Activated CD4-positive, alpha-beta T cell treated with anti-CD3 and anti-CD28 coated beads, Interleukin-2, amount 50 U/mL, for 16 hours (primary cell): ENCODE measurements around the gene LPCAT1.
"Not testable (repeated sequence)": the region's sequence is repeated elsewhere in the genome, so short reads cannot be mapped to it uniquely, and the experiment has no call there.

Source experiments
- DNase-seq: peaks from one replicate; pipeline ENCODE4 v3.0.0-alpha.2; 2020

Gene LPCAT1

DNA sequence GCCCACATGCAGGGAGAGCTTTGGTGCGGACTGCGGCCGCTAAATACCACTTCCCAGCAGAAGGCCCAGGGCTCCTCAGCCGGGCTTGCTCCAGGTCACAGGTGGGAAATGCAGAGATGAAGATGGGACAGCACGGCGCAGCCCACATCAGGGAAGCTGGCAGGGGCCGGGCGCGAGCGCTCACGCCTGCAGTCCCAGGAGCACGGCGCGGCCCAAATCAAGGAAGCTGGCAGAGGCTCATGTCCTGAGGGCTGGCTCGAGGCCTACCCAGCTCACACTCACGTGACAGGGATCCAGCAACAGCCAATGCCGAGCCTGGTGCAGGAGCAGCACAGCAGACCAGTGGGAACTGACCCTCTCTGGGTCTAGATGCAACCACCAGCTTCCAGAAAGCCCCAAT lies 16.3 kb downstream of the LPCAT1 start:
- DNase-seq, result no peak

DNA sequence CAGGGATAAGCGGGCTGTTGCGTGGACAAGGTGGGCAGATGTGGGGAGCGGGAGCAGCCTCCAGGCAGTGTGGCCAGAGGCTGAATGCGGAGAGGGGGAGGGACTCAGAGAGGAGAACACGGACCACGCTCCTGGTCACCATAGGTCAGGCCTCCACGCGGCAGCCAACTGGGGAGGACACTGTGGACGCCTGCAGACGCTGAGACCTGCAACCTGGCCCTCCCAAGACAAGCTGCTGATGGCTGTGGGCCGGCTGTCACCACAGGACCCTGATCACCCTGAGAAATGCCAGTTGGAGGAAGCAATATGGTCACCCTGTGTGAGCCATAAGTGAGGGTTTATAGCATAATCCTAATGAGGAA lies 16.8 kb downstream of the LPCAT1 start:
- DNase-seq, result no peak

DNA sequence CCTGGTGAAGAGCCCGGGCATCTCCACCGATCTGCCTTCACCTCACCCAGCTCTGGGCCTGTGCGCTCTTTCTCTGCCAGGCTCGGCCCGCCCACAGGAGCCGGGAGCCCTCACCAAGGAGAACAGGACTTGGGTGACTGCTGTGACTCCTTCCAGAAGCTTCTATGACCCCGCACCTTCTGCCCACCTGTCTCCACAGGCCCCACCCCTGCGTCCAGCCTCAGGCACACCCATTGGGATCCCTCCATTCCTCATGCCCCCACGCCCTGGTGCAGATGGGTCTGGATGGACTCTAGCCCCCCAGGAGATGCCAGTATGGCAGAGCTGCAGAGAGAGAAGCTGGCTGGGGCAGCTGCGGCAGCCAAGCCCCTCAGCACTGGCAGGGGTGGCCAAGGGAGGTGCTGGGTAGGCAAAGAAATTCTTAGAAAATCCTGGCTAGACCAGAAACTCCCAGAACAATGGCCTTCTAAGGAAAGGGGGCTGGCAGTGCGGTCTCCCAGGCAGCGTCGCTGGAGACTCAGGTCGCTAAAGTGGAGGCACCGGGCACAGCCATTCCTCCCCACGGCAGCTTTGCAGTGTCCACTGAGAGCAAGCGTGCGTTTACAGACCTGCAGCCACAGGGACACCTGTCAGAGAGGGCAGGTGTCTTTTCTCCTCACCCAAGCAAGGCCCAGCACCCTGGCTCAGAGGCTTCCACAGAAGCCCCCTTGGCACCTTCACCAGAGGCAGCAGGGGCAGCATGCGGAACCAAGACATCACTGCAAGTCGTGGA lies 17.3 kb downstream of the LPCAT1 start:
- DNase-seq, result no peak

DNA sequence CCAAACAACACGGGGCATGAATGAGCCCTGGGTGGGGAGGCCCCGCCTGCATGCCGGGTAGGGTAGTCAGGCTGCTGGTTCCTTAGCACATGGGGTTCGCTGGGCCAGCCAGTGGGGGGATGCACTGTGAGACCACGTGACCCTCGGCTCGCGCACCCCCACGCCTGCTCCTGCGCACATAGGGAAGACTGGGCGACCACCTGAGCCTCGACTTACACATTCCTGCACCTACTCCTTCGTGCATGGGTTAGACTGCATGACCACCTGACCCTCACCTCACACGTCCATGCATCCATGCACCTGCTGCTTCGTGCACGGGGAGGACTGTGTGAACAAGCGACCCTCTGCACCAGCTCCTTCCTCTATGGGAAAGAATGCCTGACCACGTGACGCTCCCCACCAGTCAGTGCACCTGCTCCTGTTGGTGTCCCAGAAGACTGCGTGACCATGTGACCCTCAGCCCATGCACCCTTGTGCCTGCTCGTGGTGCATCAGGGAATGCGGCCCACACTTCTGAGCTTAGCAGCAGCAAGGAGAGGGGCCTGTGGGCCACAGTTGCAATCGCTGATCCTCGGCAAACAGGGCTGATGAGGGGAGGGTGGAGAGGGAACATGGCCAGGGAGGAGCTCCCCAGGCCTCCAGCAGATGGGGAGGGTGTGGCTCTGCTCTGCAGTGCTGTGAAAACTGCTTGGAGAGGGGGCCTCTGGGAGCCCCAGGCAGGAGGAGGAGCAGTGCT lies 18.1 kb downstream of the LPCAT1 start:
- DNase-seq, result no peak

DNA sequence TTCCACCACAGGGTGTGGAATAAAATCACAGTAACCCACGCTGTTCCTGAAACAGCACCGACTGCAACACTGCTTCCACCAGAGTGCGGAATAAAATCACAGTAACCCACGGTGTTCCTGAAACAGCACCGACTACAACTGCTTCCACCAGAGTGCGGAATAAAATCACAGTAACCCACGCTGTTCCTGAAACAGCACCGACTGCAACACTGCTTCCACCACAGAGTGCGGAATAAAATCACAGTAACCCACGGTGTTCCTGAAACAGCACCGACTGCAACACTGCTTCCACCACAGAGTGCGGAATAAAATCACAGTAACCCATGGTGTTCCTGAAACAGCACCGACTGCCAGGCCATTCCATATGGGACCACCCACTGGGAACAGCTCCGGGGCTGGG lies 18.7 kb downstream of the LPCAT1 start:
- DNase-seq, result not testable (repeated sequence)

DNA sequence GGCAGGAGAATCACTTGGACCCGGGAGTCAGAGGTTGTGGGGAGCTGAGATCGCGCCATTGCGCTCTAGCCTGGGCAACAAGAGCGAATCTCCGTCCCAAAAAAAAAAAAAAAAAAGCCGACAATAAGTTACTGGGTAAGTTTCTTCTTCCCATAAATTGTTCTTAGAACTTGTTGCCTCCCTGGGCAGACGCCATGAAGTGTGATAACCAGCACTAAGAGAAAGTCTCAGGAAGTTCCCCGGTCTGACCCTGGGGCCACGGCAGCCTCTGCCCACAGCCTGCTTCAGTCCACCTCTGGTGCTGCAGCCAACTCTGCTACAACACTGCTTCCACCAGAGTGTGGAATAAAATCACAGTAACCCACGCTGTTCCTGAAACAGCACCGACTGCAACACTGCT lies 19.1 kb downstream of the LPCAT1 start:
- no peak for DNase-seq

DNA sequence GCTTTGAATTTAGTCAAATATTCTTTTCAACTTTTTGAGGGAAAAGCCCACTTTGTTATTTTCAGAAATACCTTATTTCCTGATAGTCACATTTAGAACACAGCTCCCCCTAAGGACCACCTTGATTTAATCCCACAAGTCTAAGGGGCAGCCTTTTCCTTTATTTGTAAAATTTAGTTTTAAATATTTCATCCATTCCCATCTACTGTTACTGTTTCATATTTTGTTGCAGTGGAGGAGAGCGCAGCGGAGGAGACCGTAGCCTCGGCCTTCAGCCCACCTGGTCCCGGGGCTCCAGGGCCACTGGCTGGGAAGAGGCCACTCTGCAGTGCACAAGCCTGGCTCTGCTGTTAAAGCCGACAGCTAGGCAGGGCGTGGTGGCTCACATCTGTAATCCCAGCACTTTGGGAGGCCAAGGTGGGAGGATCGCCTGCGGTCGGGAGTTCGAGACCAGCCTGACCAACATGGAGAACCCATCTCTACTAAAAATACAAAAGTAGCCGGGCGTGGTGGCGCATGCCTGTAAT lies 19.6 kb downstream of the LPCAT1 start:
- no peak for DNase-seq

DNA sequence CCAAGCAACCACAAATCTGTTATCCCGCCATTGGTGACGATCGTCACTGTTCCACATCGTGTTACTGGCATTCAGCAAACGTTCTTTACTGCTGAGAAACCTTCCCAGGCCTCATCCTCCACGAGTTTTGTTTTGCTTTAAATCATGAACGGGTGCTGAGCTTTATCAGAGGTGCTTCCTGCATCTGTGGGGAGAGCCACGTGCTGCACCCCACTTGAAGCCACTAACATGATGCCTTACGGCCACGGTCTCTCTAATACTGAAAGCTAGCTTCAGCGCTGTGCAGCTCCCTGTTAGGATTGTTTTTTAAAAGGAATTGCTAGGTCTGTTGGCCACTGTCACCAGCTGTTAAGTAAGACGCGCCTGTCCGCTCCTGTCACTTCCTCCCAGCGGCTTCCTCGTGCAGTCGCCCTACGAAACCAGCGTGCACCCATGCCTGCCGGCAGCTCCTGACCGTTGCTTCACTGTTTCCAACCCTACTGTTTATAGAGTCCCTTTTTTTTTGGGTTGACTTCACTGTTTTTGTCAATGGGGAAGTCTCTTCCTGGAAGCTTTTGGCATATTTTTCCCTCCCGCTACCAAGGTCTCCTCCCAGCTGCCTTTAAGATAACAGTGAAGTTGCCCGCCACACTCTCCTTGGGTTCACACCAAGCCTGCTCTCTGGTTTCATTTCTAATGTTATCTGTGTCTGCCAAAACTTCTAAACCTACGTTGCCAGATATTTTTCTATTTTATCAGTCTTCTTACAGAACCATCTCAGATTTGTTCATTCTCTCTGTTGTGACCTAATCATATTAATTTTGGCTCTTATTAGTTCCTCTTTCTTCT lies 20.3 kb downstream of the LPCAT1 start:
- no peak for DNase-seq

DNA sequence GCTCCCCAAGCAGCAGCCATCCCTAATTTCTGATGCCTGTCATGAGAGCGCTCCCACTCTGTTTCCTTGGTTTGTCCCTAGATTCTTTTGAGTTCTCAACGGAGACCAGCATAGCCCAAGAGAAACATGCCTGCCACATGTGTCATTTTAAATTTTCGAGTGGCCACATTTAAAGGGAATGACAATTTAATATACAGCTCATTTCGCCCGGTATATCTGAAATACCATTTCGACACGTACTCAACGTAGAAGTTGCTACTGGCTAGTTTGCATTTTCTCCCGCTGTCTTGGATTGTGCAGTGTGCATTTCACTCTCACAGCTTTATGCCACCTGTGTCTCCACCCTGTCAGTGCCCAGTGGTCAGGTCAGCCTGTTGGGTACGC lies 21.0 kb downstream of the LPCAT1 start:
- no peak for DNase-seq

DNA sequence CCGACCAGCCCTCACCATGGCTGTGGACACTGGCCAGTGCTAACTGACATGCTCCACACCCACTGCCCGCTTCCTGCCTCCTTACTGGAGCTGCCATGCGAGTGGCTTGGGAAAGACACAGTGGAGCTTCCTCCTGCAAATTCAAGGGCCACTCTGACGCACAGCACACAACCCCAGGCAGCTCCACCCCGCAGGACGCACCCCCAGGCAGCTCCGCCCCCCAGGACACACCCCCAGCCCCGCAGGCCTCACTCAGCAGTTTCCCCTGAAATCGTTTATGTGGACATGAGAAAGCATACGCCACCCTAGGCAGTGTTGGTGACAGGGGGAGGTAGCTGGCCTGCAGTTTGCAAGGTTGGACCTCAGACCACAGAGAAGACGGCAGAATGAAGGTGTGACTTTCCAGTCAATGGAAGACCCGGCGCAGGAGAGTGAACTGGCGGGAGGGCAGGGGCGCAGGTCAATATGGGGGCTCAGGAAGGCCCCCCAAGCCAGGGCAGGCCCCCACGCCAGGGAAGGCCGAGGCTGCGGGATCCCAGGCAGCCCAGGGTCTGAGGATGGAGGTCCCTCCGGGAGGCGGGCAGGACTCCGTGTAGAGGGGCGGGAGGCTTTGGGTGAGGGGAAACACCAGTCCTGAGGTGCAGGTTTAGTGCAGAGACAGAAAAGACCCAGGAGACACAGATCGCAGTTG lies 21.6 kb downstream of the LPCAT1 start:
- DNase-seq, result peak; percentile 12

DNA sequence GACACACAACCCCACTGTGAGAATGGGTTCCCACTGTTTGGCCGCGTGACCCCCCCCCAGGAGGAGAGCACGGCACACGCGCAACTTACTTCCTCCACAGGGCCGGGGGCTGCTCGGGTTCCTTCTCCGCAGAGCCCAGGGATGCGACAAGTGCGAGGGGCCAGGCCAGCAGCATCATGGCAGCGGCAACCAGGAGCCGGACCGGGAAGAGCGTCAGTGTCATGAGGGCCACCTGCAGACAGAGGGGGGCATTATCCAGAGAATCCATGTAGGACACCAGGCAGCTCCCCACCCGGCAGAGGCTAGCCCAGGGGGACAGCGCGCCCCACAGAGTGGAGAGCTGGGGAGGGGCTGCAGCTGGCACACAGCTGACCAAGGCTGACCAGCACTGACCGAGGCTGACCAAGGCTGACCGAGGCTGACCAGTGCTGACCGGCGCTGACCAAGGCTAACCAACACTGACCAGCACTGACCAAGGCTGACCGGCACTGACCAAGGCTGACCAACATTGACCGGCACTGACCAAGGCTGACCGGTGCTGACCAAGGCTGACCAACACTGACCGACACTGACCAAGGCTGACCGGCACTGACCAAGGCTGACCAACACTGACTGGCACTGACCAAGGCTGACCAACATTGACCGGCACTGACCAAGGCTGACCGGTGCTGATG lies 22.3 kb downstream of the LPCAT1 start:
- no peak for DNase-seq

DNA sequence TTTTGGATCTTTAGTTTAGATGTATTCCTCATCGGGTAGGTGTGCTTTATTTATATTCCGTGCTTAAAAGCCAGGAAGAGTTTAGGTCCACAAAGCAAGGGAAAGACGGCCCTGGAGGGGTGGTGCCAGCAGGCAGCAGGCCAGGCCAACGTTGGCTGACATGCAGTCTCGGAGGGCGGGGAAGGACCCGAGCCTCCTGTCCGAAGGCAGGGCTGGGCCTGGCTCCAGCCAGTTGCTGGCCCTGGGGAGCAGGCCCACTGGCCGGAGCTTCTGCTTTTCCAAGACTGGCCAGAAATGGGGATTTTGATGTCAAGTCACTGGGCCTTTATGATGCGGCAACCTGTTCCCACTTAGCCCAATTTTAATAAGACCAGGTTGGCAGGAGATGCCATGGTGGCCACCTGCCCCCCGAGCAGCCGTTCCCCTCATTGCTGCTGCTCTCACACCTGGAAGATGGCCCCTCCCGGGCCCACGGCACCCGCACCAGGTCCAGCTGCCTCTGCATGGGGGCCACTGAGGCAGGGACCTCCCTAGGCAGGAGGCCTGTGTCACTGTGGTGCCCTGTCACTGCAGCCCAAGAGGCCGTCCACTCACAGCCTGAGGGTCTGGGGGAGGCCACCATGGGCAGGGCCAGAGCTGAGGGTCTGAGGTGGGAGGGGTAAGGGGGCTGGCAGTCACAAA lies 23.2 kb downstream of the LPCAT1 start:
- no peak for DNase-seq

DNA sequence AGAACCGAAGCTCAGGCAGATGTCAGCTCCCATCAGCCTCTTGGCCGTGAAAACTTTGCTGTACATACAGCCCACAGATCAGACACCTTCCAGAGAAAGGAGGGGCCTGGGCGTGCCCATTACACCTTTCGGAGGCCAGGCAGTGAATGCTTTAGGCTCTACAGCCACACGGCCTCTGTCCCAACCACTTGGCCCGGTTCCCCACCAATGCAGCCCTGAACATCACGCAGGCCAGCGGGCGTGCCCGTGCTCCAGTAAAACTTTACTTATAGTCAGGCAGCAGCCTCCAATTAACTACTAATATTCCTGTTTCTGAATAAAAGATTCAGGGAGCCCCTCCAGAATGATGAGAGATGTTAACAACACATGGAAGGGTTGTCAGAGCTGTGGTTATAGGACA lies 23.9 kb downstream of the LPCAT1 start:
- no peak for DNase-seq

DNA sequence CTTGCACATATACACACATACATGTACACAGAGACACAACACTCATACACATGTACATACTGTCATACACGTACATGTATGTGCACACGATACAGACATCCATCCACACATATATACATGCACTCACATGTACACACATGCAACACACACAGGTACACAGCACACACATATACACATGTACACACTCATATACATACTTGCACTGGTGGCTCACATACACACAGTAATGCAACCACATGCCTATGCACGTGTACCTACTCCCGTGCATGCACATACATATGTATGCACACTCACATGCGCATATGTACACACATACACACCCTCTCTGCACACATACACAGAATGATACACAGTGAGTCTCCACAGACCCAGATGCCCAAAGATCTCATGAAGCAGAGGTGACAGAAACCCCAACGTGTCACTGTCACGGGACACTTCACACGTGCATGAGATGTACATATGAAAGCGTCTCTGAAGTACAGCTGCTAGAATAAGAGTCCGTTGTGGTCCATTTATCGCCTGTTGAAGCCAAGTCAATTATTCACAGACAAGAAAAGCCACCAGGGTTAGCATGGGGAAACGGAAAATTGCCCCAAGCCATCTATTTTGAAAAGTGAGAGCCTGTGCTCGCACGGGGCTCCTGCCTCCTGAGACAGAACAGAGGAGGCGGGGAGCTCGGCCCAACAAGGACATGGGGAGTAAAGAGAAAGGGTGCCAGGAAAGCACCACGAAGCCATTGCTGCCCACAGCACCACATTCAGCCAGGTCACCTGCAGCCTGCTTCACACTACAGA lies 24.9 kb downstream of the LPCAT1 start:
- DNase-seq, result no peak

DNA sequence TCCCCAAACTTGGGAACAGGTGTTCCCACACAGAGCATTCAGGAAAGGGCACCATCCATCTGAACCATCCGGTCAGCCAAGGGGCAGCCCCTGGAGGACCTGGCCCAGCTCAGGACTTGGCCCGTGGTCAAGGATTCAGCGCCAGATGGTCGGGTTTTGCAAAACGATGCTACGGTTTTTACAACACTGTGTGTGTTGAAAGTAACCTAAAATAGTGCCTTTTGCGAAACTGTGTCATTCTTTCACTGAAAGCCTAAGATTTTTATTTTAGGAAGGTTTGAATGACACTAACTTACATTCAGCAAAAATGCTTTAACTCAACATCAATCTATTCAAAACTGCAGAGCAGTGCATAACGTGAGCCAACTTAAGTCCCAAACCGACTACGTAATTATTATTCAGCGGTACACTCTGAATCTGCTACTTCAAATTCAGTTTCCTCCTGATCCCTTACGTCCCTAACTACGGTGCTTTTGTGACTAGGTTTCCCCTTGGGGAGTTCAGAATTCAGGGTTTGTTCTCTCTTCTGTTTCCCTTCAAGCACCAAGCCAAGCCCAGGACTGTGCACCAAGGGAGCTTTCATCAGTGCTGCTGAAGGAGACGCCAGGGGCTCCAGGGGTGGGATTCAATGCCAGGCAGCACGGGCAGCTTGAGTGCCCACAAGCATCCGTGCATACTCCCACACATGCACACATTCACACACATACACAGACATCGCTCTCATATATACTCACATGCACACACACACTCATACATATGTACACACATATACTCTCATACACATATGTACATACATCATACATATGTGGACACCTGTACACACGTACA lies 25.8 kb downstream of the LPCAT1 start:
- DNase-seq, result no peak

DNA sequence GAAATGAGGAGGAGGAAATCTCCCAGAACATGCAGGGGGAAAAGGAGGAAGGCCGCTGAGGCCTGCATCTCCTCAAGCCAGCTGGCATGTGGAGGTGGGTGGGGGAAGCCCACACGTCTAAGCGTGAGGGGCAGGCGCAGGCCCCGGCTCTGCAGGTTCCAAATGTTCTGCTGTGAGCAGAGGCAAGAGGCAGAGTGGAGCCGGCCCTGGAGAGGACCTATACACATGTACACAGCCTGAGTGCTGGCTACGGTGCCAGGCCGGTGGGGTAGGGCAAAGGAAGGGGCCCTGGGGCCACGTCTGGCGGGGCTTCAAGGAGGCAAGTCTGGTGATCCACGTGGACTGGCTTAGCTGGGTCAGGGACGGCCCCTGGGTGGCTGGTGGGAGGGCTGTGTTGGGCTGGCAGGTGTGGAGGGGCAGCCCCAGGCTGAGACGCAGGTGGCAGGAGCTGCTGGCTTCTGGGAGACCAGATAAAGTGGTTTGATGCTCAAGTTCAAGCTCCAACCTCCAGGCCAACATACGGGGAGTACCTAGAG lies 26.4 kb downstream of the LPCAT1 start:
- DNase-seq, result no peak

DNA sequence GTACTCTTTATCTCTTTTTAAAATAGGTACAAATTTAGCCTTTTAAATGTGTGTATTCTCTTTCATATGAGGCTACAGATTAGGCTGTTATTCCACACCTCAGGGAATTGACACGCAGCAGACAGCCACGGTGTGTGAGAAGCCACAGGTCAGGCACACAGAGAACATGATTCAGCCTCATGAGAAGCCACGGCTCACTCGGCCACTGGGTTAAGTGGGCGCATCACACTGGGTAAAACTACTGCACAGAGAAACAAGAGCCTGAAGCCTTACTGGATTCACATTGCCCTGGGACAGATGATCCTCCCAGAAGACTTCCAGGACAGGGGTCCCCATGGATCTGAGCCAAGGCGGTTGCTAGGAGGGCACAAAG lies 28.2 kb downstream of the LPCAT1 start:
- DNase-seq, result no peak

DNA sequence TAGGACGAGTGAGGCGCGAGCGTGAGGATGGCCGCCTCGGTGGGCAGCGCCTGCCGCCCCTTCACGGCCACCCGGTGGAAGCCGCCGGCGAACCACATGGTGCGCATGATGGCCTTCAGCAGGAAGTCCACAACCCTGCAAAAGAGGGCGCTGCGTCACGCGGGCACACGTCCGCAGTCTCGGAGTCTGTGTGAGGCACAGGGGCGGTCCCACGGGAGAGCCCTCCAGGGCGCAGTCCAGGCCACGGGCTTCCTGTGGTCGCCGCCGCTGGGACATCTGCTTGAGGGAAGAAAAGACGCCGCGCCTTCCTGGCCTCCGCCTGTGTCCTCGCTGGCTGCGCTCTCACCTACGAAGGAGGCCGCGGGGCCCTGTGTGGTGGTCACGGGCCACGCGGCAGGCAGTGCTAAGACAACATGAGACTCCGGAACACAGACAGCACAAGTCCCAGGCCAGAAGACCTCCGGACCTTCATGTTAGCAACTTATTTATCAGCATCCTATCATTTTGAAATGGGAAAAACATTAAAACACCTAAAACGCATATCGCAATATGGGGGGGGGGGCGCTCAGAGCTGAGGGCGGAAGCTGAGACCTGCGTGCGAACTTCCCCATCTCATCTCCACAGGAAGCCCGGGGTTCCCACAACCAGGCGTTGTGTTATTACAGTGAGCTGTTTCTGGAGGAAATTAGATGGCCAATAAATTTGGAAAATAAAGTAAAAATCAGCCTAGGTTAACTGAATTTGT lies 28.8 kb downstream of the LPCAT1 start:
- peak; percentile 21 for DNase-seq

DNA sequence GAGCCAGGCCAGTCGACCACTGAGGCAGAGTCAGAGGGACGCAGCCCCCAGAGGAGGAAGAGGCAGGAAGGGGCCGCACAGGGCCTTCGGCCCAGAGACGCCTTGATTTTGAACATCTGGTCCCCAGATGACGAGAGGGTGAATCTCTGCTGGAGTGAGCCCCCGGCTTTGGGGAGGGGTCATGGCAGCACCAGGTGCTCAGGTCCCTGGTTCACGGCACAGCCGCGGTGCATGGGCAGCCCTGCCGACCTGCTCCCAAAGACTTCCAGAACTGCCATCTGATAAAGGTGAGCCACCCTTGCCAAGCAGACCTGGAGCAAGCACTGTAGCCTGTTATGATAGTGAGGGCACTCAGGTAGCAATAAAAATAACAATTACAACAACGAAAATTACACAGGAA lies 29.8 kb downstream of the LPCAT1 start:
- no peak for DNase-seq
